OCI-LY3 (cell line): ENCODE measurements around the gene GPRC5B.

Experiments used
- H2AFZ ChIP-seq: fragments of 200-600, 300-600 bp; shearing (Covaris generic); 2 replicates; pipeline ENCODE4 v1.6.0; 2014; ENCODE audit warnings: antibody characterized with exemption, low read depth, low read length
- H3K27ac ChIP-seq: fragments of 200-600, 300-600 bp; sonication (generic); 2 replicates; pipeline ENCODE4 v1.5.1; 2014; ENCODE audit warnings: mild to moderate bottlenecking, low read length, moderate library complexity, mixed read lengths
- H3K27me3 ChIP-seq: fragments of 200-600, 300-600 bp; sonication (generic); 2 replicates; pipeline ENCODE4 v1.6.1; 2014; ENCODE audit warnings: low read depth, low read length, mixed read lengths
- H3K36me3 ChIP-seq: fragments of 200-600, 300-600 bp; sonication (generic); replicated peaks from 2 replicates; pipeline ENCODE3; 2014; ENCODE audit warnings: low read depth, low read length, mixed read lengths
- H3K4me1 ChIP-seq: fragments of 300-600, 200-600 bp; sonication (generic); 2 replicates; pipeline ENCODE4 v1.6.1; 2014; ENCODE audit warnings: low read length, mixed read lengths
- H3K4me2 ChIP-seq: fragments of 200-600, 300-600 bp; sonication (generic); 2 replicates; pipeline ENCODE4 v1.6.1; 2014; ENCODE audit warnings: low read length, mixed read lengths
- H3K4me3 ChIP-seq: fragments of 300-600, 200-600 bp; sonication (generic); 2 replicates; pipeline ENCODE4 v1.5.1; 2014; ENCODE audit warnings: antibody characterized with exemption, mild to moderate bottlenecking, low read length, moderate library complexity
- H3K79me2 ChIP-seq: fragments of 300-600, 200-600 bp; shearing (Covaris generic); 2 replicates; pipeline ENCODE4 v1.6.1; 2014; ENCODE audit warnings: mild to moderate bottlenecking, low read length, mixed read lengths
- H3K9ac ChIP-seq: fragments of 300-600, 200-600 bp; shearing (Covaris generic); 2 replicates; pipeline ENCODE4 v1.6.0; 2014; ENCODE audit warnings: mild to moderate bottlenecking, low read length, moderate library complexity
- H3K9me3 ChIP-seq: fragments of 200-600, 300-600 bp; shearing (Covaris generic); 2 replicates; pipeline ENCODE4 v1.6.1; 2014; ENCODE audit warnings: low read length, mixed read lengths; ENCODE audit not compliant: insufficient read depth
- H4K20me1 ChIP-seq: fragments of 200-600, 300-600 bp; sonication (generic); 2 replicates; pipeline ENCODE4 v1.6.1; 2016; ENCODE audit warnings: low read length, mixed read lengths; ENCODE audit not compliant: insufficient read depth
- CTCF ChIP-seq: fragments of 200-600, 300-600 bp; sonication (generic); IDR thresholded peaks from 2 replicates; pipeline ENCODE4 v1.5.1; 2014; ENCODE audit warnings: antibody characterized with exemption, low read length, low read depth
- EZH2phosphoT487 ChIP-seq: fragments of 200-600 bp; shearing (Covaris generic); IDR thresholded peaks from 2 replicates; pipeline ENCODE4 v1.6.1; 2018; ENCODE audit warnings: antibody characterized with exemption, mixed run types, low read depth

GPRC5B gene

GRCh38 chr16:19896951-19897350 is 12.3 kb upstream of the GPRC5B start:
- Histone ChIP-seq H3K36me3 (no peaks in the 10 kb centered on the region), H3K9ac (no peak overlapping the region), H3K27ac (no peak overlapping the region), H3K79me2 (no peaks in the 10 kb centered on the region), H3K4me1 (peaks cover 3% of the 10 kb centered on the region; the same call in 1 of the 2 replicates), H4K20me1 (no peaks in the 10 kb centered on the region), H3K4me3 (no peak overlapping the region), H3K4me2 (no peak overlapping the region), H3K9me3 (no peaks in the 10 kb centered on the region), H3K27me3 (no peaks in the 10 kb centered on the region; the same call in 1 of the 2 replicates), H2AFZ (no peak overlapping the region)
- no peak for TF ChIP-seq EZH2phosphoT487
- TF ChIP-seq CTCF: no peak

- Histone ChIP-seq H2AFZ (no peak overlapping the region), H3K36me3 (no peaks in the 10 kb centered on the region), H3K27me3 (no peaks in the 10 kb centered on the region; the same call in 1 of the 2 replicates), H3K4me2 (no peak overlapping the region), H4K20me1 (no peaks in the 10 kb centered on the region), H3K4me1 (peaks cover 3% of the 10 kb centered on the region; the same call in 1 of the 2 replicates), H3K9me3 (no peaks in the 10 kb centered on the region), H3K27ac (no peak overlapping the region), H3K4me3 (no peak overlapping the region), H3K9ac (no peak overlapping the region), H3K79me2 (no peaks in the 10 kb centered on the region)
- TF ChIP-seq CTCF: no peak
- no peak for TF ChIP-seq EZH2phosphoT487
These were observed 9.9 kb upstream of the GPRC5B start for GRCh38 chr16:19894586-19894985.

GRCh38 chr16:19892902-19893301 is 8.3 kb upstream of the GPRC5B start:
- no peak overlapping the region for H3K9ac ChIP-seq
- no peaks in the 10 kb centered on the region for H3K9me3 ChIP-seq
- no peak overlapping the region for H3K27ac ChIP-seq
- no peaks in the 10 kb centered on the region; the same call in 1 of the 2 replicates for H3K27me3 ChIP-seq
- no peaks in the 10 kb centered on the region for H4K20me1 ChIP-seq
- no peaks in the 10 kb centered on the region for H3K79me2 ChIP-seq
- H3K4me3 ChIP-seq: no peak overlapping the region
- H3K36me3 ChIP-seq: no peaks in the 10 kb centered on the region
- H2AFZ ChIP-seq: no peak overlapping the region
- no peak overlapping the region for H3K4me2 ChIP-seq
- TF ChIP-seq CTCF: no peak
- TF ChIP-seq EZH2phosphoT487: no peak
- H3K4me1 ChIP-seq: peaks cover 11% of the 10 kb centered on the region

- no peak for TF ChIP-seq EZH2phosphoT487
- no peak for TF ChIP-seq CTCF
- no peaks in the 10 kb centered on the region for H3K36me3 ChIP-seq
- H3K9ac ChIP-seq: no peak overlapping the region
- H3K4me1 ChIP-seq: peaks cover 19% of the 10 kb centered on the region
- H3K27me3 ChIP-seq: no peaks in the 10 kb centered on the region
- H3K27ac ChIP-seq: no peak overlapping the region
- no peak overlapping the region for H3K4me2 ChIP-seq
- no peaks in the 10 kb centered on the region for H3K9me3 ChIP-seq
- H3K79me2 ChIP-seq: no peaks in the 10 kb centered on the region
- H2AFZ ChIP-seq: no peak overlapping the region
- no peaks in the 10 kb centered on the region for H4K20me1 ChIP-seq
- no peak overlapping the region for H3K4me3 ChIP-seq
These were observed 6.3 kb upstream of the GPRC5B start for GRCh38 chr16:19890901-19891300.
